Measurements from ENCODE around the gene ZCCHC8.

The ZCCHC8 gene

DNA sequence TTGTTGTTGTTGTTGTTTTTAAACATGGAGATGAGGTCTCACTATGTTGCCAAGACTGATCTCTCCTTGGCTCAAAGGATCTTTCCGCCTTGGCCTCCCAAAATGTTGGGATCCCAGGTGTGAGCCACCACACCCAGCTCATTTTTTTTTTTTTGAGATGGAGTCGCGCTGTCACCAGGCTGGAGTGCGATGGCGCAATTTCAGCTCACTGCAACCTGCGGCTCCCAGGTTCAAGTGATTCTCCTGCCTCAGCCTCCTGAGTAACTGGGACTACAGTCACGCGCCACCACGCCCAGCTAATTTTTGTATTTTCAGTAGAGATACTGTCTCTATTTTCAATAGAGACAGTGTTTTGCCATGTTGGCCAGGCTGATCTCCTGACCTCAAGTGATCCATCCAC lies 73.3 kb downstream of the ZCCHC8 start:
- no peak for DNase-seq (ENCODE audit: low read depth in 2 of 2)

DNA sequence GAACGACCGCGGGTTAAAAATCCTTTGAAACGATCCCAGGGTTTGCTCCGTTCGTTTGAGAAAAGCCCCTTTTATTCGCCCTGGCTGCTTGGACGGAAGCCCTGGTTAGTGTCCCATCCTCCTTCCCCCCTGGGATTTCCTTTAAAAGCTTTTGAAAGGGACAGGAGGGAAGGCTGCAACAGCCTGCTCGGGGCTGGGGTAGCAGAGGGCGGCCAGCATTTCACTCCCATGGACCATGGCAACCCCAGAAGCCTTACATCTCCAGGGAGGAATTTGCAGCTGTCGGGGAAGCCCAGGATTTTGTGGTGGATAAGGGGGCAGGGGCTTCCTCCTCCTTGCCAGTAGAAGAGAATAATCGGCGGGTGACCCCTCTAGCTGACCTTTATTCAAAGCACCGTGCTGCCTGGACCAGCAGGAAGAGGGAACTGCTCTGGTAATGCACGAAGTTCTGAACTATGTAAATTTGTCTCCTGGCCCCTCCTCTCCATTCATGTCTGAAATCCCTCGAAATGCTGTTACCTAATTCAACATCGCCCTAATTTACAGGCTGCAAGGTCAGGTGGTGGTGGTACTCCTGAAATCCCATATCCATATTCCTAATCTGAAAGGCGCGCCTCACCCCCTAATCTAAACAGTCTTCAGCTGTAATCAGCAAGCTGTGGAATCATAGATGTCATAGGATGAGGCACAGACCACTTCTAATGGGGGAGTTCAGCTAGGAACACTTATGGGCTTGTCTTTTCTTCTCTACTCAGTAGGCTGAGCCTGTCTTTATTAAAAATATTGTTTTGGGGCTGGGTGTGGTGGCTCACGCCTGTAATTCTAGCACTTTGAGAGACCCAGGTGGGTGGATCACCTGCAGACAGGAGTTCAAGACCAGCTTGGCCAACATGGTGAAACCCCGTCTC lies 77.2 kb downstream of the ZCCHC8 start:
- DNase-seq (ENCODE audit: low read depth in 2 of 2): no peak

DNA sequence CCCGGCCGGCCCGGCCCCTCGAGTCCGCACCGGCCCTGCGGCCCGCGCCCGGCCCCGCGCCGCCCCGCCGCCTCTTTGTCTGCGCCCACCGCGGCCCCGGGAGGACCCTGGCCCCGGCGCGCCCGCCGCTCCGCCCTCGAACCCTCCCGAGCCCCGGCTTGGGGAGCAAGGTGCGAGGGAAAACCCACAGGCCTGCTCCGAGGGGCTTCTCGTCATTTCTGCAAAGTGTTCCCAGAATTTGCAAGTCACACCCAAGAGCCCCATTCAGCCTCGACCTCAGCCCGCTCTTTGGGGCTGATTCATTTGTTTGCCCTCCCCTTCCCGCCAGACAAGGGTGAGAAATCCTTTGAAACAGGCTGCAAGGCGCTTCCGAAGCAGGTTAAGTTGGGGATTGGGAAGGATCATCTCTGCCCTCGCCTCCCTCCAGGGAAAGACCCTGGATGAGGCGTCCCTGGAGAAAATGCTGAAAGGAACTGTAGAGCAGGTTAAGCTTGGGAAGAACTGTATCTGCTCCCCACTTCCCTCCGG lies 77.9 kb downstream of the ZCCHC8 start:
- peak in 1 of 2 donors; percentile 22 for DNase-seq (ENCODE audit: low read depth in 2 of 2)

DNA sequence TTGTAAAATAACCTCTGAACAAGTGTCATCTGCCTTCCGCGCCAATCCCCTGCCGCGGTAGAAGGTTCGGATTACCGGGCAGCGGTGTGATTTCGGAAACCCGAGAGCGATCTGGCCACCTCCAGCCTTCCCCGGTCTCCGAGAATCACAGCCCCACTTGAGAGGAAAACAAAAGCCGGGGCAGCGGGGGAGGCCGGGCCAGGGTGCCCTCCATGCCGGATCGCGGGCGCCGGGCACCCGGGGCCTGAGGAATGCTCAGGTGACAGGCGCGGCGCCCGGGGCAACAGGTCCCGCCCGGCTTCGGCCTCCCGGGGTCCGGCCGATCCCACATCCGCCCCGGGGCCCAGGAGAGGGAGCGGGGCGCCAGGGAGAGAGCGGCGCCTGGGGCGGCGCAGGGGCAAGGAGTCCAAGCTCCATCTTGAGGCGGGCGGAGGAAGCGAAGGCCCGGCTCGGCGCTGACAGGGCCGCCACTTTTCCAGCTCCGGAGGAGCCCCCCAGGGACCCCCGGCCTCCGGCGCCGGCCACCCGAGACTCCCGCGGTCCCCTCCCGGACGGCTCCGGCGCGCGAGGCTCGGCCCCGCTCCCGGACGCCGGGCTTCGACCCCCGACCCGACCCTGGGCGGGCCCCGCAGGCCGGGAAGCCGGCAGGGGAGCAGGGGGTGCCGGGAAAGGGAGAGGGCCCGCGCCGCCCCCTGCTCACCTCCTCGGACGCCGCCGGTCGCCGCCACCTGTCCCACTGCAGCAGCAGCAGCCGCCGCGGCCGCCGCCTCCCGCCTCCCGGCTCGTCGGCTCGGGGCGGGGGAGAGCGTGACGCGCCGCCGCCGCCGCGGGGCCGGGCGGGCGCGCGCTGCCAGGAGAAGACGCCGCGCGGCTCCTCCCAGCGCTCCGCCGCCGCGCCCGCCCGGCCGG lies 78.7 kb downstream of the ZCCHC8 start, which contains the start of gene CLIP1:
TSS of gene CLIP1 (minus strand) at position 849 of the 909 bp plus-strand sequence. CDS start 42,217 bp downstream, outside the sequence.
- DNase-seq (ENCODE audit: low read depth in 2 of 2): no peak

Measured in stimulated activated CD4-positive, alpha-beta T cell treated with anti-CD3 and anti-CD28 coated beads, Interleukin-1b, Interleukin-23, amount 100 ng/mL, for 1 hour (primary cell).